Measurements from ENCODE around the gene NEK6. TPM values are rescaled to one million over a fixed set of nuclear protein-coding genes. Genes with fewer than 3 reads are reported as not detected.

The NEK6 gene
- total and polyA plus RNA-seq, 9 of the 15 experiments (the other 6 are each of a cell fraction or from before 2014, with no cell fraction given), result 3.1 to 19.0 (median 8.4) TPM

GRCh38 chr9:124349675-124350493 lies 92.1 kb downstream of the NEK6 start:
- ATAC-seq (no peak), DNase-seq (ENCODE audit: extremely low read depth in 1 of 4, low spot score in 3 of 4) (no peak), FAIRE-seq (no peak)
- CTCF ChIA-PET (ENCODE audit: low intra/inter-chr PET ratio), result no interaction called here
- no peak for TF ChIP-seq ZBTB33 (CRISPR knock-in tag; IDR thresholded peaks at IDR 0.05)
- TF ChIP-seq POLR2G (IDR thresholded peaks at IDR 0.05; ENCODE audit: low read depth, low read length), result peak; percentile 59; the same call in 1 of the 2 replicates
- no peak for TF ChIP-seq ZNF551 (CRISPR knock-in tag; IDR thresholded peaks at IDR 0.05)
- TF ChIP-seq MXI1 (IDR thresholded peaks at IDR 0.05; ENCODE audit: low read depth, low read length), result no peak
- TF ChIP-seq TEAD4 (IDR thresholded peaks at IDR 0.05; ENCODE audit: low read length), result no peak
- TF ChIP-seq TEAD4 (CRISPR knock-in tag; IDR thresholded peaks at IDR 0.05; ENCODE audit: borderline replicate concordance), result no peak
- TF ChIP-seq KDM5B (IDR thresholded peaks at IDR 0.05; ENCODE audit: insufficient replicate concordance, low read depth, low read length), result no peak
- peak; percentile 32; the same call in 1 of the 2 replicates for TF ChIP-seq POLR2AphosphoS5 (IDR thresholded peaks at IDR 0.05; ENCODE audit: control insufficient read depth, insufficient read depth, low read depth, low read length)
- no peak for TF ChIP-seq SNAPC5 (CRISPR knock-in tag; IDR thresholded peaks at IDR 0.05)
- TF ChIP-seq ZNF224 (CRISPR knock-in tag; IDR thresholded peaks at IDR 0.05), result no peak
- TF ChIP-seq RBM22 (IDR thresholded peaks at IDR 0.05; ENCODE audit: low read depth, low read length, poor library complexity, severe bottlenecking), result peak; percentile 78
- TF ChIP-seq ATF6 (CRISPR knock-in tag; IDR thresholded peaks at IDR 0.05), result no peak
- TF ChIP-seq POLR3G (IDR thresholded peaks at IDR 0.05; ENCODE audit: extremely low read depth, insufficient read length, insufficient replicate concordance), result no peak
- TF ChIP-seq ZNF217 (CRISPR knock-in tag; IDR thresholded peaks at IDR 0.05), result no peak
- no peak for TF ChIP-seq CHD4 (IDR thresholded peaks at IDR 0.05; ENCODE audit: insufficient read depth, insufficient replicate concordance, low read depth, low read length, poor library complexity, severe bottlenecking)
- TF ChIP-seq ZNF174 (CRISPR knock-in tag; IDR thresholded peaks at IDR 0.05), result no peak
- POLR2A ChIA-PET, result interaction anchor here (0.6 kb wide), 2 partner anchors 28 to 1806 kb away, joined by 3 read pairs; no protein-coding TSS in a partner anchor
- WGBS (ENCODE audit: insufficient coverage, low coverage, missing lambda C conversion rate), result 90% methylated on average over 21 of the region's 25 CpGs
- no peaks in the 10 kb centered on the region for H3K27me3 ChIP-seq (ENCODE audit: control insufficient read depth in 2 of 2, insufficient read depth in 2 of 2, low read length in 2 of 2)
- intact Hi-C loops (cut with micrococcal nuclease) (no loop called here), in situ Hi-C loops (cut with MboI) (no loop called here)
- H3K4me2 ChIP-seq (ENCODE audit: insufficient read depth, low read length), result no peak overlapping the region
- peaks cover 0 to 19% of the 10 kb centered on the region in 2 experiments; a peak in 3 of 5 replicates for H3K4me1 ChIP-seq (replicated peaks in 1 of 2; ENCODE audit: control insufficient read depth in 2 of 2, insufficient read depth in 2 of 2, low read length in 2 of 2)
- H3K9me3 ChIP-seq (replicated peaks; ENCODE audit: control insufficient read depth, insufficient read depth, low read depth, low read length), result no peaks in the 10 kb centered on the region
- H2AFZ ChIP-seq (ENCODE audit: low read depth, low read length), result no peak overlapping the region
- H3K4me3 ChIP-seq, result no peak overlapping the region
- peaks cover 89% of the 10 kb centered on the region for H3K36me3 ChIP-seq (ENCODE audit: control insufficient read depth, insufficient read depth, low read length)
- no peaks in the 10 kb centered on the region for H3K79me2 ChIP-seq (ENCODE audit: control insufficient read depth, insufficient read depth, low read length)
- BruUV-seq (replicated peaks), result no TSS peak
- peaks cover 4% of the 10 kb centered on the region; the same call in 1 of the 2 replicates for H4K20me1 ChIP-seq (replicated peaks; ENCODE audit: control insufficient read depth, insufficient read depth, low read length)
- no peak overlapping the region for H3K27ac ChIP-seq (ENCODE audit: extremely low read depth, low read depth, low read length)
- H3K9ac ChIP-seq (ENCODE audit: insufficient read depth in 1 of 2, low read depth in 2 of 2, low read length in 2 of 2), result no peak overlapping the region
- H3K9me1 ChIP-seq (ENCODE audit: control insufficient read depth, insufficient read depth, low read length), result peaks cover 3% of the 10 kb centered on the region

Data from K562 (cell line).